Epithelial cell of esophagus (primary cell): Measurements from ENCODE around the gene CBLN3.

Experiments used
- DNase-seq: peaks from one replicate; pipeline ENCODE4 v3.0.0; 2010; ENCODE audit warnings: low read depth
- H3K4me3 ChIP-seq: 2 replicates; pipeline ENCODE4 v1.5.1; 2011; ENCODE audit warnings: mild to moderate bottlenecking, low read length, control low read depth
- TF ChIP-seq, protein P1 (sequence below): IDR thresholded peaks from 2 replicates; pipeline ENCODE4 v1.5.1; 2011; ENCODE audit warnings: low read depth, mild to moderate bottlenecking, low read length, control low read depth, inconsistent platforms; ENCODE audit not compliant: insufficient read depth; ENCODE audit errors: missing control alignments

The CBLN3 gene

GRCh38 chr14:24434676-24435075 is 5.2 kb upstream of the CBLN3 start:
- no peak for DNase-seq
- no peak overlapping the region for H3K4me3 ChIP-seq
- TF ChIP-seq, protein P1, sequence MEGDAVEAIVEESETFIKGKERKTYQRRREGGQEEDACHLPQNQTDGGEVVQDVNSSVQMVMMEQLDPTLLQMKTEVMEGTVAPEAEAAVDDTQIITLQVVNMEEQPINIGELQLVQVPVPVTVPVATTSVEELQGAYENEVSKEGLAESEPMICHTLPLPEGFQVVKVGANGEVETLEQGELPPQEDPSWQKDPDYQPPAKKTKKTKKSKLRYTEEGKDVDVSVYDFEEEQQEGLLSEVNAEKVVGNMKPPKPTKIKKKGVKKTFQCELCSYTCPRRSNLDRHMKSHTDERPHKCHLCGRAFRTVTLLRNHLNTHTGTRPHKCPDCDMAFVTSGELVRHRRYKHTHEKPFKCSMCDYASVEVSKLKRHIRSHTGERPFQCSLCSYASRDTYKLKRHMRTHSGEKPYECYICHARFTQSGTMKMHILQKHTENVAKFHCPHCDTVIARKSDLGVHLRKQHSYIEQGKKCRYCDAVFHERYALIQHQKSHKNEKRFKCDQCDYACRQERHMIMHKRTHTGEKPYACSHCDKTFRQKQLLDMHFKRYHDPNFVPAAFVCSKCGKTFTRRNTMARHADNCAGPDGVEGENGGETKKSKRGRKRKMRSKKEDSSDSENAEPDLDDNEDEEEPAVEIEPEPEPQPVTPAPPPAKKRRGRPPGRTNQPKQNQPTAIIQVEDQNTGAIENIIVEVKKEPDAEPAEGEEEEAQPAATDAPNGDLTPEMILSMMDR = no peak

DNA sequence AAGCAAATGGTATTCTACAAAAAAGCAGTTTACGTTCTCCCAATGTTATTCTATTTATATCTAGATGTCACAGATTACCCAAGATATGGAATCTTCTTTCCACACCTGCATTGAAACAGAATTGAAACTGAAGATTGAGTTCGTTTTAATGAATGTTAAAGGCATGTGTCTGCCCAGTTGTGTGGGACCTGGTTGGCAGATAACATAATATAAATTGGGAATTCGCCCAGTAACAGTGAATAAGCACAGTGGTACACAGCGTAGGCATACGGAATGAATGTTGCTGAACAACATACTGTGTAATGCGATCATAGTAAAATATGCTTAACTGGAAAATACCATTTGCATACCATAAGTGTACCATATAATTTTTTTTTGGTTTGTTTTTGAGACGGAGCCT is 4.6 kb upstream of the CBLN3 start:
- TF ChIP-seq, protein P1 = no peak
- no peak for DNase-seq

DNA sequence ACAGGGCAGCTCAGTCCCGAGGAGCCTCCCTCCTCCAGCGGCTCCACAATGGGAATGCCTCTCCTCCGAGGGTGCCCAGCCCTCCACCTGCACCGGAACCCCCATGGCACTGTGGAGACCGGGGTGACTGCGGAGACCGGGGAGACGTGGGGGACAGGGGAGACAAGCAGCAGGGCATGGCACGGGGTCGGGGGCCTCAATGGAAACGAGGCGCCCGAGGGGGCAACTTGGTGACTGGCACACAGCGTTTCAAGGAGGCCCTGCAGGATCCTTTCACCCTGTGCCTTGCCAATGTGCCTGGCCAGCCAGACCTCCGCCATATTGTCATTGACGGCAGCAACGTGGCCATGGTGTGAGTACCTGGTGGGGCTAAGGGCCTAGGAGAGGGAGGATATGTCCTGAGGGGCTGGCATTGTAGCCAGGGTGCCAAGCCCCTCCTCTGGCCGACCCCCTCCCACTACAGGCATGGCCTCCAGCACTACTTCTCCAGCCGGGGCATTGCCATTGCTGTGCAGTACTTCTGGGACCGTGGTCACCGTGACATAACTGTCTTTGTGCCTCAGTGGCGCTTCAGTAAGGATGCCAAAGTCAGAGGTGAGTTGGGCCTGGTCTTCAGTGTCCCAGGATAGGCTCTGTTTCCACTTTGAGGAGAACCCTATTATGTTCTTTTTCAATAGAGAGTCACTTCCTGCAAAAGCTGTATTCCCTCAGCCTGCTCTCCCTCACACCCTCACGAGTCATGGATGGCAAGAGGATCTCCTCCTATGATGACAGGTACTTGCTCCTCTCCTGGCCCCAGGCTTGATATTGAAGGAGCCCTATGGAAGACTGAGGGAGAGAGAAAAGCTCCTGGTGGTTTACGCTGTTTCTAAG is 3.0 kb upstream of the CBLN3 start:
- DNase-seq = no peak
- TF ChIP-seq, protein P1 = no peak
- H3K4me3 ChIP-seq = peak overlapping the region; percentile 21

More for the DNA sequence above, 4.6 kb upstream of the CBLN3 start:
- H3K4me3 ChIP-seq = no peak overlapping the region

GRCh38 chr14:24431569-24432258 is 2.2 kb upstream of the CBLN3 start:
- peak overlapping the region; percentile 76 for H3K4me3 ChIP-seq
- TF ChIP-seq, protein P1 = peak; percentile 98
- peak; percentile 96 for DNase-seq

DNA sequence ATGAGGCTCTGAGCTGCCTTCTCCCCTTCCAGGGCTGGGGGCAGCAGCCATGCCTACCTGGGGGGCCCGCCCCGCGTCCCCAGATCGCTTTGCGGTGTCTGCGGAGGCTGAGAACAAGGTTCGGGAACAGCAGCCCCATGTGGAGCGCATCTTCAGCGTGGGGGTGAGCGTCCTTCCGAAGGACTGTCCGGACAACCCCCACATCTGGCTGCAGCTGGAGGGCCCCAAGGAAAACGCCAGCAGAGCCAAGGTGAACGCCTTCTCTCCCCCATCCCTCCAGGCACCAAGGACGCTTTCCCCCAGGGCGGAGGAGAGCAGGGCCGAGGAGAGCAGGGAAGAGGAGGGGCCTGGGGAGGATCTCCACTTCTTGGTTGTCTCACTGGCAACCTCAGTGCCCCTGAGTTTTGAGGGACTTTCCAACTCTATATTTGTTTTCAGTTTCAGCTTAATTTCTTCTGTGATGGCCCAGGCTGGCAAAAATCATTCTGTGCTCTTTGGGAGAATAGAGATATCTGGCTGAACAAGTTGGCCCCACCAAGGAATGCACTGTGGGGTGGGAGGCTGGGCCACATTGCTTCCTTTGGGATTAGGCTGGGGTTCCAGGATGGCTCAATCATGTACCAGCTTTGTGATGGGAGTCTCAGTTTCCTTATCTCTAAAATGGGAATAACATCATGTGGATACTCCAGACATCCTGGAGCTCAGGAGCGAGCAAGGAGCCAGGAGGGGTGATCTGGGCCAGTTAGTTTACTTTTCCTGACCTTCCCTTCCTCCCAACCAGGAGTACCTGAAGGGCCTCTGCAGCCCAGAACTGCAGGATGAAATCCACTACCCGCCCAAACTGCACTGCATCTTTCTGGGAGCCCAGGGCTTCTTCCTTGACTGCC is 1.5 kb upstream of the CBLN3 start:
- TF ChIP-seq, protein P1 = no peak
- peak; percentile 40 for DNase-seq
- H3K4me3 ChIP-seq = peak overlapping the region; percentile 76

DNA sequence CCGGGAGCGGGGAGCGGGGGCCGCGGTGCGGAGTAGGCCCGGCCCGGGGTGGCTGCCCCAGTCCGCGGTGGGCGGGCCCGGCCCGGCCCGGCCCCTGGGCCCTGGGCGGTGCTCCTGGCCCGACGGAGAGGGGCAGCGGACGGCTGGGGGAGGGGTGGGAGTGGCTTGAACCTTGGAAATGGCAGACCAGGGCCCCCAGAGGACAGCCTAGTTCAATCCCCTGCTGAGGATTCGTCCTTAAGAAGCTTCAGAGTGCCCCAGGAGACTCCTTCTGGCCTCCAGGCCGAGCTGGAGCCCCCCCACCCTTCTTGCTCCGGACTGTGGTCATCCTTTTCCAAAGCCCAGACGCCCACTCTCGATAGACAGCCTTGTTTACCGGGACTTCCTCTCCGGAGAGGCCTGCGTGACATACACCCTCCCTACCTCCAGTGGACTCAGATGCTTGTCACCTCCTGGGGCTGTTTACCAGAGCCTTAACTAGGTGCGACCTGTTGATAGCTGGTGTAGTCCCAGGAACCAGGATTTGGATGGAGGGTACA is 744 bp upstream of the CBLN3 start:
- H3K4me3 ChIP-seq = peak overlapping the region; percentile 76
- TF ChIP-seq, protein P1 = no peak
- peak; percentile 58 for DNase-seq
